Measurements from ENCODE around the gene DEGS2.

- no peak for TF ChIP-seq CREB1 (CRISPR knock-in tag; IDR thresholded peaks at IDR 0.05; ENCODE audit: low read depth)
- TF ChIP-seq CTCF (conservative IDR thresholded peaks at IDR 0.05; ENCODE audit: low read depth in 2 of 2), result peak in 1 of 2 experiments; percentile 68; a peak in 2 of 4 replicates
- TF ChIP-seq POLR2AphosphoS5 (IDR thresholded peaks at IDR 0.05; ENCODE audit: low read depth), result no peak
Observed at GRCh38 chr14:100135784-100136183, 23.7 kb downstream of the DEGS2 start.
